Measurements from ENCODE around the gene ABI3.
"Not testable (repeated sequence)": the region's sequence is repeated elsewhere in the genome, so short reads cannot be mapped to it uniquely, and the experiment has no call there.

Gene ABI3

GRCh38 chr17:49180998-49181635, 29.4 kb upstream of the ABI3 start:
- Histone ChIP-seq H3K4me3 (no peak overlapping the region), H3K27ac (no peak overlapping the region)
- DNase-seq (ENCODE audit: low spot score): no peak
- no peak for TF ChIP-seq CTCF (IDR thresholded peaks at IDR 0.05)

- Histone ChIP-seq H3K4me3 (no peak overlapping the region), H3K27ac (no peak overlapping the region)
- no peak for TF ChIP-seq CTCF (IDR thresholded peaks at IDR 0.05)
- DNase-seq (ENCODE audit: low spot score): no peak
Observed at GRCh38 chr17:49183341-49183740, 27.2 kb upstream of the ABI3 start.

GRCh38 chr17:49183801-49184200, 26.7 kb upstream of the ABI3 start:
- DNase-seq (ENCODE audit: low spot score): no peak
- no peak for TF ChIP-seq CTCF (IDR thresholded peaks at IDR 0.05)
- no peak overlapping the region for H3K27ac ChIP-seq
- no peak overlapping the region for H3K4me3 ChIP-seq

GRCh38 chr17:49184522-49184921, 26.0 kb upstream of the ABI3 start:
- not testable (repeated sequence) for DNase-seq (ENCODE audit: low spot score); H3K27ac ChIP-seq; H3K4me3 ChIP-seq

GRCh38 chr17:49185381-49185780, 25.1 kb upstream of the ABI3 start:
- not testable (repeated sequence) for DNase-seq (ENCODE audit: low spot score); H3K27ac ChIP-seq; H3K4me3 ChIP-seq

GRCh38 chr17:49187301-49187700, 23.2 kb upstream of the ABI3 start:
- DNase-seq (ENCODE audit: low spot score): no peak
- Histone ChIP-seq H3K27ac (no peak overlapping the region), H3K4me3 (no peak overlapping the region)
- TF ChIP-seq CTCF (IDR thresholded peaks at IDR 0.05): no peak

- Histone ChIP-seq H3K4me3 (no peak overlapping the region), H3K27ac (no peak overlapping the region)
- no peak for DNase-seq (ENCODE audit: low spot score)
Observed at GRCh38 chr17:49190932-49191331, 19.6 kb upstream of the ABI3 start.

More at GRCh38 chr17:49190932-49191331, 19.6 kb upstream of the ABI3 start:
- no peak for TF ChIP-seq CTCF (IDR thresholded peaks at IDR 0.05)
